Nephron (organoid): Measurements from ENCODE around the gene TRH.

ENCODE experiments used
- H3K27ac Mint-ChIP-seq, 3 experiments: 2 replicates each; pipeline ENCODE4 v1.8.0; 2020; ENCODE audit warnings: mixed read lengths in 3 of 3, mild to moderate bottlenecking in 2 of 3, moderate library complexity in 1 of 3
- H3K27me3 Mint-ChIP-seq: 2 replicates; pipeline ENCODE4 v1.8.0; 2021; ENCODE audit warnings: low read depth, mild to moderate bottlenecking, moderate library complexity, mixed read lengths
- H3K36me3 Mint-ChIP-seq: 2 replicates; pipeline ENCODE4 v1.8.0; 2020; ENCODE audit warnings: low read depth, mixed read lengths
- H3K4me1 Mint-ChIP-seq: 2 replicates; pipeline ENCODE4 v1.8.0; 2020; ENCODE audit warnings: mixed read lengths
- H3K4me3 Mint-ChIP-seq, 3 experiments: 2 replicates each; pipeline ENCODE4 v1.8.0; 2020; ENCODE audit warnings: mild to moderate bottlenecking in 3 of 3, mixed read lengths in 3 of 3, moderate library complexity in 2 of 3
- H3K9me3 Mint-ChIP-seq: 2 replicates; pipeline ENCODE4 v1.8.0; 2020; ENCODE audit warnings: mixed read lengths
- TF ChIP-seq, protein P1 (sequence below), 3 experiments: fragments of 200-600 bp; sonication (generic); IDR thresholded peaks; one replicate each; pipeline ENCODE4 v1.5.0; 2021; ENCODE audit warnings: antibody characterized with exemption in 3 of 3; ENCODE audit not compliant: unreplicated experiment in 3 of 3

Gene TRH

DNA sequence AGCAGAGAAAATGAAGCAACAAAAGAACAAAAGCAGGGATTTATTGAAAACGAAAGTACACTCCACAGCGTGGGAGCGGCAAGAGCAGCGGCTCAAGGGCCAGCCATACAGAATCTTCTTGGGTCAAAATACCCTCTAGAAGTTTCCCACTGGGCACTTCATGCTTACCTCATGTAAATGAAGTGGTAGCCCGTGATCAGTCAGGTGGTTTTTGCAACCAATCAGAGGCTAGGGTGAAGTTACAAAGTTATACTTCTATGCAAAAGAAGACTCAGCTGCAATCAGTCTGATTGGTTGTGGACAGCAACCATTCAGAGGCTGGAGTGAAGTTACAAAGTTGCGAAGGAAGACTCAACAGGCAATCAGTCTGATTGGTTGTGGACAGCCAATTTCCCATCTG is 37.8 kb upstream of the TRH start:
- H3K4me3 Mint-ChIP-seq: no peak overlapping the region
- H3K9me3 Mint-ChIP-seq: no peaks in the 10 kb centered on the region
- H3K36me3 Mint-ChIP-seq: no peaks in the 10 kb centered on the region
- TF ChIP-seq, protein P1, sequence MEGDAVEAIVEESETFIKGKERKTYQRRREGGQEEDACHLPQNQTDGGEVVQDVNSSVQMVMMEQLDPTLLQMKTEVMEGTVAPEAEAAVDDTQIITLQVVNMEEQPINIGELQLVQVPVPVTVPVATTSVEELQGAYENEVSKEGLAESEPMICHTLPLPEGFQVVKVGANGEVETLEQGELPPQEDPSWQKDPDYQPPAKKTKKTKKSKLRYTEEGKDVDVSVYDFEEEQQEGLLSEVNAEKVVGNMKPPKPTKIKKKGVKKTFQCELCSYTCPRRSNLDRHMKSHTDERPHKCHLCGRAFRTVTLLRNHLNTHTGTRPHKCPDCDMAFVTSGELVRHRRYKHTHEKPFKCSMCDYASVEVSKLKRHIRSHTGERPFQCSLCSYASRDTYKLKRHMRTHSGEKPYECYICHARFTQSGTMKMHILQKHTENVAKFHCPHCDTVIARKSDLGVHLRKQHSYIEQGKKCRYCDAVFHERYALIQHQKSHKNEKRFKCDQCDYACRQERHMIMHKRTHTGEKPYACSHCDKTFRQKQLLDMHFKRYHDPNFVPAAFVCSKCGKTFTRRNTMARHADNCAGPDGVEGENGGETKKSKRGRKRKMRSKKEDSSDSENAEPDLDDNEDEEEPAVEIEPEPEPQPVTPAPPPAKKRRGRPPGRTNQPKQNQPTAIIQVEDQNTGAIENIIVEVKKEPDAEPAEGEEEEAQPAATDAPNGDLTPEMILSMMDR (IDR thresholded peaks at IDR 0.05; ENCODE audit: unreplicated experiment in 3 of 3): no peak
- peaks cover 6% of the 10 kb centered on the region for H3K4me1 Mint-ChIP-seq
- H3K27ac Mint-ChIP-seq: peak overlapping the region in 1 of 3 experiments; percentile 23
- peaks cover 9% of the 10 kb centered on the region for H3K27me3 Mint-ChIP-seq

DNA sequence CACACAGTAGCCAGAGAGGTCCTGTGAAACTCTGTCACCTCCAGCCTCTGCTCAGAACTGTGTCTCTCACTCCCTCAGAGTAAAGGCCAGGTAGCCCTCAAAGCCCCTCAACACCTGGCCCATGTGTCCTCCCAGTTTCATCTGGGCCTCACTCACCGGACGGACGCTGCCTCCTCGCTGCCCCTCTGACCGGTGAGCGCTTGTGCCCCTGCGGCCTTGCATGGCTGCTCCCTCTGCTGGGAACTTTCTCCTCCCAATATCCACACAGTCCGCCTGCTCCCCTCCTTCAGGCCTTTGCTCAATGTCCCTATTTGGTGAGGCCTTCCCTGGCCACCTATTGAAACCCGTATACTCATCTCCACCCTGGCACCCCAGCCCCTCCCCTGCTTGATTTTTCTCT is 36.8 kb upstream of the TRH start:
- Mint-ChIP-seq H3K27ac (no peak overlapping the region), H3K4me1 (peaks cover 11% of the 10 kb centered on the region), H3K36me3 (no peaks in the 10 kb centered on the region), H3K9me3 (no peaks in the 10 kb centered on the region), H3K27me3 (peaks cover 13% of the 10 kb centered on the region), H3K4me3 (no peak overlapping the region)
- TF ChIP-seq, protein P1 (IDR thresholded peaks at IDR 0.05; ENCODE audit: unreplicated experiment in 3 of 3): no peak

DNA sequence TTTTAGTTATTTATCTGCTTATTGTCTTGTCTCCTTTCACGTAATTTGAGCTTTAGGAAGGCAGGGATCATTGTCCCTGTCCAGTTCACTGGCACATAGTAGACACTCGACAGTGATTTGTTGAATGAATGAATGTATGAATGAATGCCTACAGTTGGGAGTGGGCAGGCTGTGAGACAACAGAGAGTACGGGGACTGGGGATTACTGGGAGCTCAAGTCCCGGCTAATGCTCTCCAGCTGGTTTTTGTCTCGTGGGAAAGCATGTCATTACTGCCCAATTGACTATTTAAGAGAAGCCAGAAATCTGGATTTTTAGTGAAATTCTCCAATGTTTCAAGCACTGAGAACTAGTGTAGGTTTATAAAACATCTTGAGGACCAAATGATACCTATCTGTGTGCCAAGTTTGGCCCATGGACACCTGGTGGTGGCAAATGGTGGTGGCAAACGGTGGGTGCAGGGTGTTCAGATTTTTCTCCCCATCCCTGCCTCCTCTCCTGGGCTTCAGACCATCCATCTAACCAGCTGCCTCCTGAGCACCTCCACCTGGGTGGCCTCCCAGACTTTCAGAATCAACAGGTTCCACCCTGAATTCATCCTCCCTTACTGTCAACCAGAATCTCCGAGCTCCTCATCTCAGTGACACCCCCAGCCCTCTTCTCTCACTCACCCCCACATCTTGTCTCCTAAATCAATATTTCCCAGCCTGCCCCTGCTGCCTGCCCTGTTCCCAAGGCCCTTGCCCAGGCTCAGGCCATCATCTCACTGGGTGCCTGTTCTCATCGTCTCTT is 36.2 kb upstream of the TRH start:
- TF ChIP-seq, protein P1 (IDR thresholded peaks at IDR 0.05; ENCODE audit: unreplicated experiment in 3 of 3): no peak
- peaks cover 13% of the 10 kb centered on the region for H3K27me3 Mint-ChIP-seq

DNA sequence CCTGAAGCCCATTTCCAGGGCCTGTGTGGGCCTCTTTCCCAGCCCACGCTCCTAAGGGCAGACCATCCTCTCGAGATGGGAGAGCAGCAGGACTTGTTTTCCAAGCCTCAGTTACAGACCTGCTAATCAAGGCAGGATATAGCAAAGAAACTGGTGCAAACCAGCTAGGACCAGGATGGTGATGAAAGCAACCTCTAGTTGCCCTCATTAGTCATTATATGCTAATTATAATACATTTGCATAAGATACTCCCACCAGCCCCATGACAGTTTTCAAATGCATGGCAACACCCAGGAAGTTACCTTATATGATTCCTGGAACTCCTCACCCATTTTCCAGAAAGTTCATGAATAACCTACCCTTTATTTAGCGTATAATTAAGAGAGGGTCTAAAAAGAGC is 34.4 kb upstream of the TRH start:
- peaks cover 9% of the 10 kb centered on the region for H3K9me3 Mint-ChIP-seq
- TF ChIP-seq, protein P1 (IDR thresholded peaks at IDR 0.05; ENCODE audit: unreplicated experiment in 3 of 3): no peak
- H3K27me3 Mint-ChIP-seq: peaks cover 9% of the 10 kb centered on the region
- no peak overlapping the region for H3K27ac Mint-ChIP-seq
- H3K36me3 Mint-ChIP-seq: no peaks in the 10 kb centered on the region
- H3K4me1 Mint-ChIP-seq: peaks cover 11% of the 10 kb centered on the region
- no peak overlapping the region for H3K4me3 Mint-ChIP-seq

More for the DNA sequence above, 36.2 kb upstream of the TRH start:
- no peak overlapping the region for H3K27ac Mint-ChIP-seq
- no peaks in the 10 kb centered on the region for H3K36me3 Mint-ChIP-seq
- H3K4me3 Mint-ChIP-seq: no peak overlapping the region
- no peaks in the 10 kb centered on the region for H3K9me3 Mint-ChIP-seq
- H3K4me1 Mint-ChIP-seq: peaks cover 11% of the 10 kb centered on the region

DNA sequence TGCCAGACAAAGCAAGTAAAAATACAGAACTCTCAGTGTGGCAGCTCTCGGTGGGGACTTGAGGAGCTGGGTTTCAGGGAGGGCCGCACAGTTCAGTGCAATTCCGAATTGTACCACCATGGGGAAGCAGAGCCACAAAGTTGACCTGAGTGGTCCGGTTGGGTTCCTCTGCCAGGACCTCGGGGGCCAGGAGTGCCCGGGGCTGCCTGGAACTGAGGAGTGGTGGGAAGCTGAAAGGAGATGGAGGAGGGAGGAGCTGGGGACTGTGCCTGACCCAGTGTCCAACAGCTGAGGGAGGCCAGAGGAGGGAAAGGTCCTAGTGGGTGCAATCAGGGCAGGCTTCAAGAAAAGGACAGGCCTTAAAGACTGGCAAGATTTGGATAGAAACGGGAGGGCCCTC is 32.2 kb upstream of the TRH start:
- Mint-ChIP-seq H3K4me1 (peaks cover 5% of the 10 kb centered on the region), H3K4me3 (no peak overlapping the region), H3K27me3 (peaks cover 18% of the 10 kb centered on the region), H3K9me3 (peaks cover 15% of the 10 kb centered on the region), H3K36me3 (no peaks in the 10 kb centered on the region), H3K27ac (no peak overlapping the region)
- TF ChIP-seq, protein P1 (IDR thresholded peaks at IDR 0.05; ENCODE audit: unreplicated experiment in 3 of 3): peak; percentile 77 to 88 (median 84)

DNA sequence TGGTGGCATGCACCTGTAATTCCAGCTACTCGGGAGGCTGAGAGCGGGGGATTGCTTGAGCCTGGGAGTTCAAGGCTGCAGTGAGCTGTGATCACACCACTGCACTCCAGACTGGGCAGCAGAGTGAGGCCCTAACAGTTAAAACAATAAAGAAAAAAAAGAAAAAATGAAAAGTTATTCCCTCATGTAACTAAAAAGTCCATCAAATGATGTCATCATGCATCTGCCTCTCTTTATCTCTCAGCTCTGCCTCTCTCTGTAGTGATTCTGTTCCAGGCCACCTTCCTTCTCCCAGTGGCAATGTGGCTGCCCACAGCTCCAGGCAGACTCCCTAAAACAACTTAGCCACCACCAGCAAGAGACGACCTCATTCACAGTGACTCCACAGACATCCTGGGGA is 31.5 kb upstream of the TRH start:
- peaks cover 18% of the 10 kb centered on the region for H3K27me3 Mint-ChIP-seq
- TF ChIP-seq, protein P1 (IDR thresholded peaks at IDR 0.05; ENCODE audit: unreplicated experiment in 3 of 3): no peak
- H3K4me3 Mint-ChIP-seq: no peak overlapping the region
- H3K36me3 Mint-ChIP-seq: no peaks in the 10 kb centered on the region
- peaks cover 16% of the 10 kb centered on the region for H3K9me3 Mint-ChIP-seq
- peaks cover 10% of the 10 kb centered on the region for H3K4me1 Mint-ChIP-seq
- no peak overlapping the region for H3K27ac Mint-ChIP-seq
